Glutamatergic neuron (in vitro differentiated cells): ENCODE data around the gene LMF1. TPM values are rescaled to one million over a fixed set of nuclear protein-coding genes. Genes with fewer than 3 reads are reported as not detected.

Experiments used
- DNase-seq: peaks from one replicate; pipeline ENCODE4 v3.0.0; 2022
- H3K27ac Mint-ChIP-seq: one replicate; pipeline ENCODE4 v1.8.0; 2020; ENCODE audit warnings: mild to moderate bottlenecking, mixed read lengths, inconsistent platforms; ENCODE audit not compliant: unreplicated experiment
- H3K27me3 Mint-ChIP-seq: one replicate; pipeline ENCODE4 v1.8.0; 2020; ENCODE audit warnings: mild to moderate bottlenecking, moderate library complexity, mixed read lengths, inconsistent platforms; ENCODE audit not compliant: unreplicated experiment
- H3K36me3 Mint-ChIP-seq: one replicate; pipeline ENCODE4 v1.8.0; 2020; ENCODE audit warnings: mild to moderate bottlenecking, mixed read lengths, inconsistent platforms; ENCODE audit not compliant: unreplicated experiment
- H3K4me1 Mint-ChIP-seq: one replicate; pipeline ENCODE4 v1.8.0; 2020; ENCODE audit warnings: mild to moderate bottlenecking, low read depth, mixed read lengths, inconsistent platforms; ENCODE audit not compliant: unreplicated experiment
- H3K4me3 Mint-ChIP-seq: one replicate; pipeline ENCODE4 v1.8.0; 2020; ENCODE audit warnings: mild to moderate bottlenecking, mixed read lengths, inconsistent platforms; ENCODE audit not compliant: unreplicated experiment
- H3K9me3 Mint-ChIP-seq: one replicate; pipeline ENCODE4 v1.8.0; 2020; ENCODE audit warnings: mild to moderate bottlenecking, moderate library complexity, mixed read lengths, inconsistent platforms; ENCODE audit not compliant: unreplicated experiment
- CTCF ChIP-seq: fragments of 200-600 bp; sonication (generic); IDR thresholded peaks from one replicate; pipeline ENCODE4 v1.5.0; 2021; ENCODE audit not compliant: partially characterized antibody, unreplicated experiment
- total RNA-seq: library from RNA; stranded (reverse); fragmentation: NEBNext Ultra II Directional; extraction: Animal tissue kit (Norgen Biotek cat#: 25700); gene quantifications from one replicate; pipeline ENCODE4 v1.2.1, GENCODE V29; 2021; ENCODE audit not compliant: unreplicated experiment

The LMF1 gene
- total RNA-seq, 1 donor from 2014 or later: 17.4 TPM

GRCh38 chr16:947255-947921, 23.4 kb downstream of the LMF1 start:
- Mint-ChIP-seq H3K9me3 (peaks cover 10% of the 10 kb centered on the region), H3K27ac (no peak overlapping the region), H3K4me3 (no peak overlapping the region), H3K4me1 (no peaks in the 10 kb centered on the region), H3K27me3 (peaks cover 6% of the 10 kb centered on the region), H3K36me3 (peaks cover 21% of the 10 kb centered on the region)
- TF ChIP-seq CTCF: no peak
- no peak for DNase-seq

GRCh38 chr16:946048-946395, 24.8 kb downstream of the LMF1 start:
- H3K4me3 Mint-ChIP-seq: no peak overlapping the region
- H3K4me1 Mint-ChIP-seq: no peaks in the 10 kb centered on the region
- H3K36me3 Mint-ChIP-seq: peaks cover 32% of the 10 kb centered on the region
- DNase-seq: no peak
- H3K9me3 Mint-ChIP-seq: peaks cover 10% of the 10 kb centered on the region
- peaks cover 4% of the 10 kb centered on the region for H3K27me3 Mint-ChIP-seq
- no peak for TF ChIP-seq CTCF
- H3K27ac Mint-ChIP-seq: no peak overlapping the region

- H3K4me1 Mint-ChIP-seq: no peaks in the 10 kb centered on the region
- H3K4me3 Mint-ChIP-seq: no peak overlapping the region
- peaks cover 36% of the 10 kb centered on the region for H3K36me3 Mint-ChIP-seq
- H3K9me3 Mint-ChIP-seq: peaks cover 12% of the 10 kb centered on the region
- H3K27me3 Mint-ChIP-seq: peaks cover 4% of the 10 kb centered on the region
- no peak overlapping the region for H3K27ac Mint-ChIP-seq
- no peak for DNase-seq
- TF ChIP-seq CTCF: no peak
Observed at GRCh38 chr16:945271-946047, 25.3 kb downstream of the LMF1 start.

GRCh38 chr16:943971-944370, 26.8 kb downstream of the LMF1 start:
- Mint-ChIP-seq H3K4me1 (no peaks in the 10 kb centered on the region), H3K27me3 (peaks cover 4% of the 10 kb centered on the region), H3K9me3 (peaks cover 14% of the 10 kb centered on the region), H3K36me3 (peaks cover 44% of the 10 kb centered on the region), H3K27ac (no peak overlapping the region), H3K4me3 (no peak overlapping the region)
- DNase-seq: no peak
- TF ChIP-seq CTCF: no peak

DNA sequence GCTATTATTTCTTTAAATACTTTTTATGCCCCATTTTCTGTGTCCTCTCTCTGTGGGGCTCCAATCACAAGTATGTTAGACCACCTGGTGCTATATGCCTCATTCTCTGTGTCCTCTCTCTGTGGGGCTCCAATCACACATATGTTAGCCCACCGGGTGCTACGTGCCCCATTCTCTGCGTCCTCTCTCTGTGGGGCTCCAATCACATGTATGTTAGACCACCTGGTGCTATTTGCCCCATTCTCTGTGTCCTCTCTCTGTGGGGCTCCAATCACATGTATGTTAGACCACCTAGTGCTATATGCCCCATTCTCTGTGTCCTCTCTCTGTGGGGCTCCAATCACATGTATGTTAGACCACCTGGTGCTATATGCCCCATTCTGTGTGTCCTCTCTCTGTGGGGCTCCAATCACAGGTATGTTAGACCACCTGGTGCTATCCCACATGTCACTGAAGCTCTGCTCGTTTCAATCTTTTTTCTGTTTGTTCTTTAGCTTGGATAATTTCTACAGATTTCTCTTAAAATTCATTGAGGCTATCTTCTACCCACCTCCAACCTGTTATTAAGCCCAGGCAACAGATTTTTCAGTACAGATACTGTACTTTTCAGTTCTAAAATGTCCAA, 28.2 kb downstream of the LMF1 start:
- no peak for DNase-seq

More for the DNA sequence above, 28.2 kb downstream of the LMF1 start:
- Mint-ChIP-seq H3K9me3 (peaks cover 14% of the 10 kb centered on the region), H3K27ac (no peak overlapping the region), H3K27me3 (peaks cover 7% of the 10 kb centered on the region), H3K4me3 (no peak overlapping the region), H3K36me3 (peaks cover 49% of the 10 kb centered on the region), H3K4me1 (no peaks in the 10 kb centered on the region)
- no peak for TF ChIP-seq CTCF
